Stimulated activated memory B cell treated with anti-CD40 and anti-IgM and Interleukin-4, amounts not matched to agents 10 μg/mL and 1 μg/mL and 100 μg/mL, for 72 hours (primary cell): ENCODE results near the gene RNF187.

Source experiments
- ATAC-seq: fragments of 150-1000 bp; cut with Tn5 transposase; 2 replicates; pipeline ENCODE4 v1.10.0; 2021
- H3K27ac Mint-ChIP-seq: one replicate; pipeline ENCODE4 v1.8.0; 2022; ENCODE audit warnings: mild to moderate bottlenecking, mixed read lengths
- H3K27me3 Mint-ChIP-seq: one replicate; pipeline ENCODE4 v1.8.0; 2022; ENCODE audit warnings: mixed read lengths
- H3K36me3 Mint-ChIP-seq: one replicate; pipeline ENCODE4 v1.8.0; 2022; ENCODE audit warnings: mixed read lengths
- H3K4me1 Mint-ChIP-seq: one replicate; pipeline ENCODE4 v1.8.0; 2022; ENCODE audit warnings: mixed read lengths
- H3K4me3 Mint-ChIP-seq: one replicate; pipeline ENCODE4 v1.8.0; 2022; ENCODE audit warnings: mild to moderate bottlenecking, moderate library complexity, mixed read lengths
- H3K9me3 Mint-ChIP-seq: one replicate; pipeline ENCODE4 v1.8.0; 2022; ENCODE audit warnings: mixed read lengths

The RNF187 gene

DNA sequence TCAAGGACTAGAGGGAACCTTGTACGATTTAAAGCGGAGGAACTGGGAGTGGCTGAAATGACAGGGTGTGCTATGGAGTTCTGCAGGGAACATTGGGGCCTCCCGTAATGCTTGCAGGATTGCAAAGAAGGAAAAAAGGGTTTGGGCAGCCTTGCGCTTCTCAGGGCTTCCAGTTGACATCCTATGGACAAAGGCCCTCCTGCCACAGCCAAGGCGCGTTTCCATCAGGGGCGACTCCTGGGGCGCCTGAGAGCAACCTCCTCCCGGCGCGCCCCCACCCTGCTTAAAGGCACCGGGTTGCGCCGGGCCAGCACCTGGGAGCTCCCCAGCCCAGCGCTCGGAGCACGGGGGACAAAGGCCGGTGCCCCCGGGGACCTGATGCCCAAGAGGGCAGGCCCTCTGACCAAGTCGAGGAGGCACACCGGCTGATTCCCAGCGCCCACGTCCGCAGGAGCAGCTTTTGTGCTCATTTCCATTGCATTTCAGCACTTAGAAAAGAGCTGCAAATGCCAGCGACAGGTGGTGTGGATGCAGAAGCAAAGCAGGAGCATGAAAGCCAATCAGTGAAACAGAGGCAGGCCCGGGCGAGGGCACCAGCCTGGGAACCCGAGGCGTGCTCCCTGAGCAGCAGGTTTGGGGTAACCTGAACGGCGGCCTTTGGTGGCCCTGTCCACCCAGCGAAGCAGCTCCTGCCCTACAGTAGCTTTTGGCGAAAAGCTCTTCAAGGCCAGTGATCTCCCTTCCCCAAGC lies 17.6 kb upstream of the RNF187 start:
- no peak for ATAC-seq
- H3K27ac Mint-ChIP-seq, result no peak overlapping the region
- no peaks in the 10 kb centered on the region for H3K36me3 Mint-ChIP-seq
- H3K9me3 Mint-ChIP-seq, result peaks cover 4% of the 10 kb centered on the region
- peaks cover 17% of the 10 kb centered on the region for H3K4me1 Mint-ChIP-seq
- no peak overlapping the region for H3K4me3 Mint-ChIP-seq
- peaks cover 65% of the 10 kb centered on the region for H3K27me3 Mint-ChIP-seq

DNA sequence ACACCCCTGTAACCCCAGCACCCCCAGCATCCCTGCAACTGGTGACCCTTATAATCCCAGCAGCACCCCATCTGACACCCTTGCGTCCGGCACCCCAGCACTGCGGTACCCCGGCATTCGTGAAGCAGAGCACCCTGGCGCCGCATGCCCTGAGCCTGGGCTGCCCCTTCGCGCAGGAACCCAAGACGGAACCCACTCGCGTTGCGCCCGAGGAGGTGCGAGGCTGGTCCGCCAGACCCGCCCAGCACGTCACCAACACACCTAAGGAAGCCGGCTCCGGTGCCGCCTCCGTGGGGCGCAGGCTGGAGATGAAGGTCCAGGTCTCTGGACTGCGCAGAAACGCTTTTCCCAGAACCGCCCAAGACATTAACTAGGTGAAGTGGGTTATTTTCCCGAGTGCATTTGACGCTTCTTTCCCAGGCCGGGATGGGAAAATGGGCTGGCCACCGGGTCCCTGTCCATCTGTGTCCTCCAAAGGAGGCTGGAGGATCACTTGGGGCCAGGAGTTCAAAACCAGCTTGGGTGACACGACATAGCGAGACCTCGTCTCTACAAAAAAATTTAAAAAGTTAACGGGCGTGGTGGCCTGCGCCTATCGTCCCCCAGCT lies 15.9 kb upstream of the RNF187 start:
- Mint-ChIP-seq H3K4me3 (no peak overlapping the region), H3K27ac (peak overlapping the region; percentile 21), H3K4me1 (peaks cover 8% of the 10 kb centered on the region), H3K36me3 (no peaks in the 10 kb centered on the region), H3K27me3 (peaks cover 49% of the 10 kb centered on the region), H3K9me3 (peaks cover 4% of the 10 kb centered on the region)
- peak; percentile 20 for ATAC-seq

DNA sequence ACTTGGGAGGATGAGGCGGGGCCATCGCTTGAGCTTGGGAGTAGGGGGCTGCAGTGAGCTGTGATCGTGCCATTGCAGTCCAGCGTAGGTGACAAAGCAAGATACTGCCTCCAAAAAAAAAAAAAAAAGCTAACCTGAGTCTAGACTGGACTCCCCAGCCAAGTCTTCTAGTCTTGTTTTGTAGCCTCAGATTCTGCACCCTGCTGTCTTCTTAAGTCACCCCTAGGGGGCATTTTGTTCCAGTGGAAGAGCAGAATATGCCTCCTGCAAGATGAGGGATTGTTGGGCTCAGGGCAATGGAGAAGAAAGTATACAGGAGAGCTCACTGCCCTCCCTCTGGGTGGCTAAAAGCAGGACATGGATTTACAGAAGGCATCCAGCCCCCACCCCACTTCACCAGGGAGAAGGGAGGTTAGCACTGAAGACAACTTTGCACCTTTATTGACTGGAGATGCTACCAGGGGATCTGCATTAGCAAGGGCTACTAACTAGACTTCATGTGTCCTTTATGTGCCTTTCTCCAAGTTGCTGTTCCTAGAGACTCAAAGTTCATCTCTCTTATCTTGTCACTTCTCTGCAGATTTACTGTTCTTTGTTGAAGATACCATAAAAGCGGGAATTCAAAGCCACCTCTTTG lies 15.3 kb upstream of the RNF187 start:
- Mint-ChIP-seq H3K4me3 (no peak overlapping the region), H3K27me3 (peaks cover 43% of the 10 kb centered on the region), H3K9me3 (peaks cover 4% of the 10 kb centered on the region), H3K36me3 (no peaks in the 10 kb centered on the region), H3K4me1 (peaks cover 8% of the 10 kb centered on the region), H3K27ac (peak overlapping the region; percentile 21)
- ATAC-seq, result no peak

DNA sequence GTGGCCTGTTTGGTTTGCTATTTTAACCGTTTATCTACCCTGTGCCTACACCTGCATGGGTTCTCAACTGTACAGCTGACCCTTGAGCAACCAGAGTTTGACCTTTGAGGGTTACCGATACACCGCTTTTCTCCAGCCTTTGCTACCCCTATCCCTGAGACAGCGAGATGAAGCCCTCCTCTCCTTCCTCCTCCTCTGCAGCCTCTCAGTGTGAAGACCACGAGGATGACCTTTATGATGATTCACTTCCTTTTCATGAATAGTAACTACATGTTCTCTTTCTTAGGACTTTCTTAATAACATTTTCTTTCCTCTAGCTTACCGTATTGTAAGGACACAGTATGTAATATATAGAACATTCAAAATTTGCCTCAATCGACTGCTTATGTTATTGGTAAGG lies 14.5 kb upstream of the RNF187 start:
- Mint-ChIP-seq H3K4me1 (peaks cover 8% of the 10 kb centered on the region), H3K36me3 (no peaks in the 10 kb centered on the region), H3K27ac (peak overlapping the region; percentile 21), H3K27me3 (peaks cover 35% of the 10 kb centered on the region), H3K4me3 (no peak overlapping the region), H3K9me3 (peaks cover 4% of the 10 kb centered on the region)
- ATAC-seq, result peak; percentile 64

DNA sequence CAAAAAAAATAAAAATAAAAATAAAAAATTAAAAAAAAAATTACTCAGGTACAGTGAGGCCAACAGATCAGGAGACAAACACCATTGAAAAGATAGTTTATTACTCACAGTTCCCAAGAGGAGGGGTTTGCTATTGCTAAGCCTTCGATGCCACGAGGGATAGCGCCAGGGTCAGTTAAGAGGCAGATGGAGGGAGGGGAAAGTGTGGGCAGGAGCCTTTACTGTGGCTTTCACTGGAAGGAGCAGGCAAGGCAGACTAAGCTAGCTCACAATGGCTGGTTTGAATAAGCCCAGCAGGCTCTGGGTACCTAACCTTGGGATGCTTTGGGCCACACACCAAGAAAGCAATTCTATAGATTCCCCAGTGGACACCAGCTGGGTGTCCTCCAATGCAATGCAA lies 12.7 kb upstream of the RNF187 start:
- H3K4me1 Mint-ChIP-seq, result peaks cover 18% of the 10 kb centered on the region

DNA sequence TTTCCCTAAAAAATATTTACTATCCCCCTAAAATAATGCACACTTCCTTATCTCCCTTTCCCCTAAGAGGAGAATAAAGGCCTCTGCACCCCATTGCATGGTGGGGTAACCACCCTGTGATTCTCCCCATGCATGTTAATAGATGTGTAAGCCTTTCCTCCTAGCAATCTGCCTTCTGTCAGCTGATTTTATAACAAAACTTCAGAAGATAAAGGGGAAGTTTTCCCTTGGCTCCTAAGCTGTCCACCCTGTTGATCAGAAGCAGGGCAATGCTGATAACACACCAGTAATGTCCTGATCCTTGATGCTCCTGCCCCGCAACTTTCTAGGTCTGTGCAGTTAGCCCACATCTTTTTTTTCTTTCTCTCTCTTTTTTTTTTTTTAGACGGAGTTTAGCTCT lies 11.4 kb upstream of the RNF187 start:
- ATAC-seq, result no peak
- Mint-ChIP-seq H3K9me3 (peaks cover 4% of the 10 kb centered on the region), H3K27ac (no peak overlapping the region), H3K4me1 (peaks cover 25% of the 10 kb centered on the region), H3K36me3 (no peaks in the 10 kb centered on the region), H3K4me3 (no peak overlapping the region), H3K27me3 (peaks cover 12% of the 10 kb centered on the region)

More for the DNA sequence above, 12.7 kb upstream of the RNF187 start:
- no peaks in the 10 kb centered on the region for H3K36me3 Mint-ChIP-seq
- ATAC-seq, result no peak
- H3K27ac Mint-ChIP-seq, result no peak overlapping the region
- H3K27me3 Mint-ChIP-seq, result peaks cover 16% of the 10 kb centered on the region
- H3K4me3 Mint-ChIP-seq, result no peak overlapping the region
- peaks cover 4% of the 10 kb centered on the region for H3K9me3 Mint-ChIP-seq

DNA sequence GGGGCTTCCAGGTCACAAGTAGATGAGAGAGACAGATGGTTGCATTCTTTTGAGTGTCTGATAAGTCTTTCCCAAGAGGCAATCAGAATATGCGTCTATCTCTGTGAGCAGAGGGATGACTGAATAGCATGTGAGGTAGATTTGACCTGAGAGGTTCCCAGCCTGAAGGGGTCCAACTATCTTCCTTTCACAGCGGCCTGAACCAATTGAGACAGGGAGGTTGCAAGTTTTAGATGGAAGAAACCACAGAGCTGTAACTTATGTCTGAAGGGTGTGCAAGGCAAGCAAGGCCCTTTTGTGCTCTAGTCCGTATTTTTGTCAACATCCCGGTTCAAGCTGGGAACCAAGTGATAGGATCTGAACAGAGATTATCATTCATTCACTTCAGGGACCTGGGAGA lies 9.9 kb upstream of the RNF187 start:
- peaks cover 25% of the 10 kb centered on the region for H3K4me1 Mint-ChIP-seq

DNA sequence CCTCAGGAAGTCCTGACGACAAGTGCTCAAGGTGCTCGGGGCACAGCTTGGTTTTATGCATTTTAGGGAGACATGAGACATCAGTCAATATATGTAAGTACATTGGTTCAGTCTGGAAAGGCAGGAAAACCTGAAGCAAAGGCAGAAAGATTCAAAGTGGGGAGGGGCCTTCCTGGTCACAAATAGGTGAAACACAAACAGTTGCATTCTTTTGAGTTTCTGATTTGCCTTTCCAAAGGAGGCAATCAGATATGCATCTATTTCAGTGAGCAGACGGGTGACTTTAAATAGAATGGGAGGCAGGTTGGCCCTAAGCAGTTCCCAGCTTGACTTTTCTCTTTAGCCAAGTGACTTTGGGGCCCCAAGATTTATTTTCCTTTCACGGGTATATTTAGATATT lies 8.9 kb upstream of the RNF187 start:
- H3K9me3 Mint-ChIP-seq, result peaks cover 4% of the 10 kb centered on the region
- H3K4me3 Mint-ChIP-seq, result no peak overlapping the region
- peak overlapping the region; percentile 83 for H3K27ac Mint-ChIP-seq
- H3K36me3 Mint-ChIP-seq, result no peaks in the 10 kb centered on the region
- no peaks in the 10 kb centered on the region for H3K27me3 Mint-ChIP-seq
- H3K4me1 Mint-ChIP-seq, result peaks cover 17% of the 10 kb centered on the region
- ATAC-seq, result no peak

More for the DNA sequence above, 9.9 kb upstream of the RNF187 start:
- H3K36me3 Mint-ChIP-seq, result no peaks in the 10 kb centered on the region
- peaks cover 4% of the 10 kb centered on the region for H3K9me3 Mint-ChIP-seq
- no peaks in the 10 kb centered on the region for H3K27me3 Mint-ChIP-seq
- ATAC-seq, result no peak
- H3K4me3 Mint-ChIP-seq, result no peak overlapping the region
- H3K27ac Mint-ChIP-seq, result no peak overlapping the region

DNA sequence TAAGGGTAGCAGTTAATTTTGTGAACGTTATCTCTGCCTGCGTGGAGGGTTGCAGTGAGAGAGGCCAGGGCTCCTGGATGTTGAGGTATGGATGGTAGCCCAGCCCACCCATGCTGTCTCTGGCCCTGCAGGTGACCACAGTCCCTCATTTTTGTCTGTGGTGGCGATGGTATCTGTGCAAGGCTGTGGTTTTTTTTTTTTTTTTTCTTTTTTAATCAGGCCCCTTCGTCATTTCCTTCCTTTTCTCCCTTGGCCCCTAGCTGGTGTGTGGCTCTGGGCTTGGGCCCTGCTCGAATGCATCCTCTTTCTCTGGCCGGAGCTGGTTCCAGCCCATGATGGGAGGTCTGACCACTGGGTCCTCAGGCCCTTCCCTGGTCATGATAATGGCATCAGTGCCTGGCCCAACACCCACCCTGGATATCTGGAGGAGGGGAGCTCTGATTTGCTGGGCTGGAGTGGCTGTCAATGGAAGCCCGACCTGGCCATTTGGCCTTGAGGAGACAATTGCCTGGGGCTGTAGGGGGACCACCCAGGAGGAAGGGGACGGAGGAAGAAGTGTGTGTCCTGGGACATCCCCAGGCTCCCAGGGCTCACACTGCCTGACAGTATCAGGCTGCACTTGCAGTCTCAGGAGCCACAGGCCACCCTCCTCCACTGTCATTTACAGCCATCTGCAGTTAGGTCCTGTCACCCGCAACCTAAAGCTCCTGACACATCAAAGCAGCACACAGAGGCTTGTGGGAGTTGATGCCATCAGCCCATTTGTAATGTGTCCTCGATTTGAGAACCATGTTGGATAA lies 8.1 kb upstream of the RNF187 start:
- Mint-ChIP-seq H3K27me3 (no peaks in the 10 kb centered on the region), H3K4me3 (peak overlapping the region; percentile 40), H3K36me3 (no peaks in the 10 kb centered on the region), H3K27ac (peak overlapping the region; percentile 83), H3K9me3 (no peaks in the 10 kb centered on the region), H3K4me1 (peaks cover 17% of the 10 kb centered on the region)
- peak; percentile 72 for ATAC-seq

DNA sequence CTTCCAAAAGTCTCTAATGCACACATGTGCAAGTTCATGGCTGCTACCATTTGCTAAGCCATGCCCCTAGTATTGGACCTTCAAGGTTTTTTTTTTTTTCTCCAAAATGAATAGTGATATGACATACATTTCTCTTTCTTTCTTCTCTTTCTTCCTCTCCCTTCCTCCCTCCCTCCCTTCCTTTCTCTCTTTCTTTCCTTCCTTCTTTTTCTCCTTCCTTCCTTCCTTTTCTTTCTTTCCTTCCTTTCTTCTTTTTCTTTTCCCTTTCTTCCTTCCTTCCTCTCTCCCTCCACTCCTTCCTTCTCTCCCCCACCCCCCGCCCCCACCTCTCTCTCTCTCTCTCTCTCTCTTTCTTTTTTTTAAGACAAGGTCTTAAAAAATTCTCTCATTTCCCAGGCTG lies 3.4 kb upstream of the RNF187 start:
- no peaks in the 10 kb centered on the region for H3K27me3 Mint-ChIP-seq
- H3K27ac Mint-ChIP-seq, result no peak overlapping the region
- no peaks in the 10 kb centered on the region for H3K36me3 Mint-ChIP-seq
- ATAC-seq, result no peak
- H3K4me3 Mint-ChIP-seq, result no peak overlapping the region
- no peaks in the 10 kb centered on the region for H3K9me3 Mint-ChIP-seq
- peaks cover 25% of the 10 kb centered on the region for H3K4me1 Mint-ChIP-seq

DNA sequence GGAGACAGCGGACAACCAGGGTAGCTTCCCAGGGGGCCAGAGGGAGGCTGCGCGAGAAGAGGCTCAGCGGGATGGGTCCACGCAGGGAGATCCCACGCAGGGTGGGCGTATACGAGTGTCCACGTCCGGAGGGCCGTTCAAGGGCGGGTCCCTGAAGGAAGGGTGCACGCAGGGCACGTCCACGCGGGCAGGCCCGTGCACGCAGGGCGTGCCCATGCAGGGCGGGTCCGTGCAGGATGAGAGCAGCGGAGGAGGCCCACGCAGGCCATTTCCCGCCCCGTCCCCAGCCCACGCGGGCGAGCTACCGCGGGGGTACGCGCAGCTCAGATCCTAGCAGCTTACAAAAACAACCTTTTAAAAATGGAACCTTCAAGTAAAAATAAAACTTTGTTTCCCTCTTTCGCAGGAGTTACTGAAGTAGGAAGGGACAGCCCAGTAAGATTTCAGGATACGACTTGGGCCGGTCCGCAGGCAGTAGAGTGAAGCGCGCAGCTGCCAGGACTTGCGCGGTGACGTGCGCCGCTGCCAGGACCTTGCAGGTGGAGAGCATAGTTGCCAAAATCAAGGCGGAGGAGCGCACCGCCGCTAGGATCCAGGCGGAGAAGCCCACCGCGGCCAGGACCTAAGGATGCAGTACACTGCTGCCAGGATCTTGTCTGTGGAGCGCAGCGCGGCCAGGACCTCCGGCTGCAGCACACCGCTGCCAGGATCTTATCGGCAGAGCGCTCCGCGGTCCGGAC lies 416 bp upstream of the RNF187 start:
- H3K36me3 Mint-ChIP-seq, result peaks cover 22% of the 10 kb centered on the region
- H3K27ac Mint-ChIP-seq, result peak overlapping the region; percentile 100
- H3K4me3 Mint-ChIP-seq, result peak overlapping the region; percentile 96
- peak; percentile 90 for ATAC-seq
- H3K9me3 Mint-ChIP-seq, result no peaks in the 10 kb centered on the region
- H3K27me3 Mint-ChIP-seq, result no peaks in the 10 kb centered on the region
- H3K4me1 Mint-ChIP-seq, result peaks cover 33% of the 10 kb centered on the region

DNA sequence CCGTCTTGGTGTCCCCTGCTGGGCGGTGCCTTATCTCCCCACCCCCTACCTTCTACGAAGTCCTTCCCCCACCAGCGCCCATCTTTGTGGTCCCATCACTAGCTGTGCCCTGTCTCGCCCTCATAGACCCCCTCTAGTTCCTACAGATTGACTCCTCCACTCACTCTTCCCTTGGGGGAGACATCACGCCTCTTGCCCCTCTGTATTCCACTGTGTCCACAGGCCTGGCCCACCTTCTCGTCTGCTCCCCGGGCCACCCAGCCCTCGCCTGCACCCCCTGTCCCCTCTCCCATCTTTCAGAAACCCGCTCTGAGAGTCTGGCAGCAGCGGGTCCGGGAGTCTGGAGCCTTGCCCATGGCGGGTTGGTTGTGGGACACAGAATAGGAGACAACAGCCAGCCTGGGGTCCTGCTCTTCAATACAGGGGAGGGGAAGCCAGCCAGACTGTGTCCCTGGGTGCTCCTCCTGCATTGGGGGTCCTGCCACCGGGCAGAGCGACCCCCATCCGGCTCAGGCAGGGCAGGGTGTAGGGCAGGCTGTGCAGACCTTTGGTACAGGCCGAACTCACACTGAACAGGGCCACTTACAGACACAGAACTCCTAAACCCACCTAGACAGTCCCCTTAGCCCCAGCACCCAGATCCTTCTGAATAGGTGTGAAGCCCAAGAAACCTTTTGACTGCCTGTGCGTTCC lies 1.1 kb downstream of the RNF187 start:
- peak overlapping the region; percentile 90 for H3K4me3 Mint-ChIP-seq
- no peaks in the 10 kb centered on the region for H3K27me3 Mint-ChIP-seq
- no peak for ATAC-seq
- H3K27ac Mint-ChIP-seq, result peak overlapping the region; percentile 100
- H3K36me3 Mint-ChIP-seq, result peaks cover 32% of the 10 kb centered on the region
- H3K9me3 Mint-ChIP-seq, result no peaks in the 10 kb centered on the region
- H3K4me1 Mint-ChIP-seq, result peaks cover 33% of the 10 kb centered on the region

DNA sequence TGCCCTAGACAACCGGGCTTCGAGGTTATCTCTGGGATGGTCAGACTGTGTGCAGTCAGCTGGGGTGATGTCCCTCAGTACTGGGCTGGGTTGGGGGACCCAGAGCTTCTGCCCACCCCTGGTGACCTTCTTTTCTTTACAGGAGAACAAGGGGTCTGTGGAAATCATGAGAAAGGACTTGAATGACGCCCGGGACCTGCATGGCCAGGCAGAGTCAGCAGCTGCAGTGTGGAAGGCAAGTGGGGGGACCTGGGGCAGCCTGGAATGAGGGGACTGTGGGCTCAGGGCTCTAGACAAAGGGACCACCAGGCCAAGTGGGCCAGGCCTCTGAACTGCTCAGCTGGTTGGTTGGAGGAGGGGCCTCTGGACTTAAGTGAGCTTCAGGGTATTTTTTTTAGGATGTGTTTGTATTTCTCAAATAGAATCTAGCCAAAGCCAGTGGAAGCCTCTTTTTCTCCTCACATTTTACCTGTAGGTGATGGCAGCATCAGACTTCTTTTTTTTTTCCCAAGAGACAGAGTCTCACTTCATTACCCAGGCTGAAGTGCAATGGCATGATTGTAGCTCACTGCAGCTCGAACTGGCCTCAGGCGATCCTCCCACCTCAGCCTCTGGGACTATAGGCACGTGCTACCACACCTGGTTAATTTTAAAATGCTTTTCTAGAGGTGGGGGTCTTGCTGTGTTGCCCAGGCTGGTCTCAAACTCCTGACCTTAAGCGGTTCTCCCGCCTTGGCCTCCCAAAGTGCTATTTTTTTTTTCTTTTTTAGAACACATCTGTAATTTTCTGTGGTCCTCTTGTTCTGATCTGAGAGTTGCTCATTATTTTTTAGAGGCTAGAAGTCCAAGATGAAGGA lies 1.9 kb downstream of the RNF187 start:
- peak overlapping the region; percentile 100 for H3K27ac Mint-ChIP-seq
- no peaks in the 10 kb centered on the region for H3K9me3 Mint-ChIP-seq
- no peaks in the 10 kb centered on the region for H3K27me3 Mint-ChIP-seq
- ATAC-seq, result no peak
- peaks cover 33% of the 10 kb centered on the region for H3K4me1 Mint-ChIP-seq
- H3K4me3 Mint-ChIP-seq, result peak overlapping the region; percentile 90
- peaks cover 39% of the 10 kb centered on the region for H3K36me3 Mint-ChIP-seq
